ENCODE data around the gene PSMD11. TPM values are rescaled to one million over a fixed set of nuclear protein-coding genes. Genes with fewer than 3 reads are reported as not detected.
"Not testable (repeated sequence)": the region's sequence is repeated elsewhere in the genome, so short reads cannot be mapped to it uniquely, and the experiment has no call there.

PSMD11 gene
- total RNA-seq, 2 donors from 2014 or later = 164 to 168 TPM

DNA sequence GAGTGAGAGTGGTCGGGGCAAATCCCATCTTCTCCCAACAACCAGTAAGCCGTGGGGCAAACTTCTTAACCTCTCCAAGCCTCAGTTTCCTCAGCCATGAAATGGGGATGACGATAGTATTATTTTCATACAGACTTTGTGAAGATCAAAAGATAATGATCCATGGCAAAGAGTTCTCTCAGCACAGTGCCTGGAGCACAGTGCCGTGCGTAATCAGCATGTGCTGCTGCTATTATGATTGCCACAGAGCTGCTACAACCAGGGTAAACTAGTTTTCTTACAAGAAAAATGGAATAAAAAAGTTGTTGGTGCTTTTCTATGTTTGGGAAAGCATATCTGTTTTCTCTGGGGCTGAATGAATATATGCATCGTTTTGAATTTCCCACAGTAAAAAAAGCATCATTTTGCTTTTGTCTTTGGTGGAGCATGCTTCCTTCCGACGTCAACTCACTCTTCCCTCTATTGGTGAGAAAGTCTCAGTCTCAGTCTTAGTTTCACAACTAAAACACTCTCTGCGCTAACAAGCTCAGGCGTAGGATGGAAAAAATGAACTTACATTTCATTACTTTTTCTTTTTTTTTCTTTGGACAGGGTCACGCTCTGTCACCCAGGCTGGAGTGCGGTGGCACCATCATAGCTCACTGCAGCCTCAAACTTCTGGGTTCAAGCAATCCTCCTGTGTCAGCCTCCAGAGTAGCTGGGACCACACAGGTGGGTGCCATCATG, 79.7 kb downstream of the PSMD11 start:
- no peaks in the 10 kb centered on the region for H3K27me3 Mint-ChIP-seq (ENCODE audit: insufficient read depth)
- no peak overlapping the region for H3K27ac ChIP-seq (ENCODE audit: low read depth, low read length)
- H3K4me3 Mint-ChIP-seq = no peak overlapping the region
- 93 to 96% methylated on average over 10 to 12 of the region's 12 CpGs for WGBS, 2 experiments (ENCODE audit: insufficient coverage in 1 of 2, insufficient read length in 1 of 2)
- no peak overlapping the region for H3K9ac ChIP-seq (ENCODE audit: extremely low read depth, low read length, poor library complexity, severe bottlenecking)
- H3K4me1 ChIP-seq (ENCODE audit: control insufficient read depth, insufficient read depth, low read length) = peaks cover 7% of the 10 kb centered on the region
- no peak for TF ChIP-seq CTCF (conservative IDR thresholded peaks at IDR 0.05)
- H3K9me3 Mint-ChIP-seq = no peaks in the 10 kb centered on the region
- peaks cover 12% of the 10 kb centered on the region for H3K36me3 Mint-ChIP-seq (ENCODE audit: low read depth)
- no peak for DNase-seq
- no peaks in the 10 kb centered on the region for H3K9me3 ChIP-seq (ENCODE audit: control insufficient read depth, low read length)
- no peaks in the 10 kb centered on the region for H3K27me3 ChIP-seq (ENCODE audit: control insufficient read depth, insufficient read depth, low read length, poor library complexity, severe bottlenecking)
- H3K4me3 ChIP-seq (ENCODE audit: low read length) = no peak overlapping the region
- H3K4me1 Mint-ChIP-seq = peaks cover 29% of the 10 kb centered on the region
- no peak overlapping the region for H3K27ac Mint-ChIP-seq
- no peaks in the 10 kb centered on the region for H3K36me3 ChIP-seq (ENCODE audit: control insufficient read depth, insufficient read depth, low read length)

DNA sequence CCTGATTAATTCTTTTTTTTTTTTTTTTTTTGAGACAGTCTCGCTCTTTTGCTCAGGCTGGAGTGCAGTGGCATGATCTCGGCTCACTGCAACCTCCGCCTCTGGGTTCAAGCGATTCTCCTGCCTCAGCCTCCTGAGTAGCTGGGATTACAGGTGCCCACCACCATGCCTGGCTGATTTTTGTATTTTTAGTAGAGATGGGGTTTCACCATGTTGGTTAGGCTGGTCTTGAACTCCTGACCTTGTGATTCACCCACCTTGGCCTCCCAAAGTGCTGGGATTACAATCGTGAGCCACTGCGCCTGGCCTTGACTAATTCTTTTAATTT, 80.2 kb downstream of the PSMD11 start:
- H3K36me3 ChIP-seq (ENCODE audit: control insufficient read depth, insufficient read depth, low read length) = not testable (repeated sequence)
- 96 to 100% methylated on average over 1 to 6 of the region's 6 CpGs for WGBS, 2 experiments (ENCODE audit: insufficient coverage in 1 of 2, insufficient read length in 1 of 2)

GRCh38 chr17:32525122-32525521, 80.8 kb downstream of the PSMD11 start:
- Histone ChIP-seq H3K4me3 (ENCODE audit: low read length) (no peak overlapping the region), H3K4me1 (ENCODE audit: control insufficient read depth, insufficient read depth, low read length) (peaks cover 6% of the 10 kb centered on the region), H3K27me3 (ENCODE audit: control insufficient read depth, insufficient read depth, low read length, poor library complexity, severe bottlenecking) (no peaks in the 10 kb centered on the region), H3K9ac (ENCODE audit: extremely low read depth, low read length, poor library complexity, severe bottlenecking) (no peak overlapping the region), H3K36me3 (ENCODE audit: control insufficient read depth, insufficient read depth, low read length) (no peaks in the 10 kb centered on the region), H3K27ac (ENCODE audit: low read depth, low read length) (no peak overlapping the region), H3K9me3 (ENCODE audit: control insufficient read depth, low read length) (no peaks in the 10 kb centered on the region)
- WGBS, 2 experiments (ENCODE audit: insufficient coverage in 1 of 2, insufficient read length in 1 of 2) = 33 to 56% methylated on average over 1 to 4 of the region's 4 CpGs
- H3K36me3 Mint-ChIP-seq (ENCODE audit: low read depth) = peaks cover 14% of the 10 kb centered on the region
- TF ChIP-seq CTCF (conservative IDR thresholded peaks at IDR 0.05) = no peak
- no peak for DNase-seq
- H3K4me3 Mint-ChIP-seq = no peak overlapping the region
- peaks cover 24% of the 10 kb centered on the region for H3K4me1 Mint-ChIP-seq
- H3K9me3 Mint-ChIP-seq = no peaks in the 10 kb centered on the region
- H3K27me3 Mint-ChIP-seq (ENCODE audit: insufficient read depth) = no peaks in the 10 kb centered on the region
- peak overlapping the region; percentile 26 for H3K27ac Mint-ChIP-seq

More for the DNA sequence above, 80.2 kb downstream of the PSMD11 start:
- DNase-seq; H3K27me3 Mint-ChIP-seq (ENCODE audit: insufficient read depth); H3K4me3 ChIP-seq (ENCODE audit: low read length); H3K27ac ChIP-seq (ENCODE audit: low read depth, low read length); H3K9me3 ChIP-seq (ENCODE audit: control insufficient read depth, low read length); H3K27ac Mint-ChIP-seq; H3K27me3 ChIP-seq (ENCODE audit: control insufficient read depth, insufficient read depth, low read length, poor library complexity, severe bottlenecking); H3K9me3 Mint-ChIP-seq; H3K4me3 Mint-ChIP-seq; H3K9ac ChIP-seq (ENCODE audit: extremely low read depth, low read length, poor library complexity, severe bottlenecking); H3K4me1 ChIP-seq (ENCODE audit: control insufficient read depth, insufficient read depth, low read length): not testable (repeated sequence)
- H3K36me3 Mint-ChIP-seq (ENCODE audit: low read depth) = peaks cover 14% of the 10 kb centered on the region
- H3K4me1 Mint-ChIP-seq = peaks cover 30% of the 10 kb centered on the region

- no peak overlapping the region for H3K4me3 Mint-ChIP-seq
These were observed 82.8 kb downstream of the PSMD11 start for GRCh38 chr17:32527146-32527545.

More at GRCh38 chr17:32527146-32527545, 82.8 kb downstream of the PSMD11 start:
- Mint-ChIP-seq H3K36me3 (ENCODE audit: low read depth) (peaks cover 16% of the 10 kb centered on the region), H3K9me3 (no peaks in the 10 kb centered on the region), H3K4me1 (peaks cover 12% of the 10 kb centered on the region), H3K27ac (no peak overlapping the region), H3K27me3 (ENCODE audit: insufficient read depth) (no peaks in the 10 kb centered on the region)
- no peaks in the 10 kb centered on the region for H3K27me3 ChIP-seq (ENCODE audit: control insufficient read depth, insufficient read depth, low read length, poor library complexity, severe bottlenecking)
- H3K4me3 ChIP-seq (ENCODE audit: low read length) = no peak overlapping the region
- TF ChIP-seq CTCF (conservative IDR thresholded peaks at IDR 0.05) = no peak
- H3K4me1 ChIP-seq (ENCODE audit: control insufficient read depth, insufficient read depth, low read length) = no peaks in the 10 kb centered on the region
- no peak for DNase-seq
- H3K27ac ChIP-seq (ENCODE audit: low read depth, low read length) = no peak overlapping the region
- no peaks in the 10 kb centered on the region for H3K9me3 ChIP-seq (ENCODE audit: control insufficient read depth, low read length)
- no peak overlapping the region for H3K9ac ChIP-seq (ENCODE audit: extremely low read depth, low read length, poor library complexity, severe bottlenecking)
- whole genome bisulfite sequencing, 2 experiments (ENCODE audit: insufficient coverage in 1 of 2, insufficient read length in 1 of 2) = 89 to 96% methylated on average over 3 to 4 of the region's 4 CpGs
- H3K36me3 ChIP-seq (ENCODE audit: control insufficient read depth, insufficient read depth, low read length) = no peaks in the 10 kb centered on the region

All from endodermal cell (in vitro differentiated cells).